ENCODE data around the gene CCDC13.
"Not testable (repeated sequence)": the region's sequence is repeated elsewhere in the genome, so short reads cannot be mapped to it uniquely, and the experiment has no call there.

DNA sequence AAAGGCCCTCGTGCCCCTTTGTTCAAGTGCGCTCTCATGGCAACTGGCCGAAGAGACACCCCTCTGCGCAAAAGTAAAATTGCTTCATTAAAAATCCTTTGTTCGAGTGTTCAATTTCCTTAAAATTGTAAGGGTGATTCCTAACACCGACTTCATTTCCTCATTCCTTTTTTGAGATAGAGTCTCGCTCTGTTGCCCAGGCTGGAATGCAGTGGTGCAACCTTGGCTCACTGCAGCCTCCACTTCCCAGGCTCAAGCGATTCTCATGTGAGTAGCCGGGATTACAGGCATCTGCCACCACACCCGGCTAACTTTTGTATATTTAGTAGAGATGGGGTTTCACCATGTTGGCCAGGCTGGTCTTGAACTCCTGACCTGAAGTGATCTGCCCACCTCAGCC is 37.7 kb upstream of the CCDC13 start:
- not testable (repeated sequence) for TF ChIP-seq POLR2A, CTCF (IDR thresholded peaks at IDR 0.05)
